BLaER1 treated with 17β-estradiol and CSF1 and Interleukin-3, amounts not matched to agents 10 nM and 100 nM (cell line): Measurements from ENCODE around the gene PGM2.

Experiments
- H3K27ac ChIP-seq, 11 experiments: shearing (Covaris generic); formaldehyde crosslinking; 2 replicates each; pipeline ENCODE4 v1.8.1; 2022
- H3K27me3 ChIP-seq, 11 experiments: shearing (Covaris generic); formaldehyde crosslinking; 2 replicates each; pipeline ENCODE4 v1.8.1; 2022
- H3K36me3 ChIP-seq, 11 experiments: shearing (Covaris generic); formaldehyde crosslinking; 2 replicates each; pipeline ENCODE4 v1.8.1; 2022
- H3K4me1 ChIP-seq, 10 experiments: shearing (Covaris generic); formaldehyde crosslinking; 2 replicates each; pipeline ENCODE4 v1.8.1; 2022
- H3K4me2 ChIP-seq, 11 experiments: shearing (Covaris generic); formaldehyde crosslinking; 2 replicates each; pipeline ENCODE4 v1.8.1; 2022
- H3K4me3 ChIP-seq, 10 experiments: shearing (Covaris generic); formaldehyde crosslinking; 2 replicates each; pipeline ENCODE4 v1.8.1; 2022
- H3K9ac ChIP-seq, 11 experiments: shearing (Covaris generic); formaldehyde crosslinking; 2 replicates each; pipeline ENCODE4 v1.8.1; 2022
- H3K9me3 ChIP-seq, 11 experiments: shearing (Covaris generic); formaldehyde crosslinking; replicated peaks in 1 of 11; 2 replicates each; pipeline ENCODE4 v1.8.1; 2022
- H4K20me1 ChIP-seq, 11 experiments: shearing (Covaris generic); formaldehyde crosslinking; 2 replicates each; pipeline ENCODE4 v1.8.1; 2022
- Cebpa-rat ChIP-seq, 11 experiments: shearing (Covaris generic); IDR thresholded peaks; 2 replicates each; pipeline ENCODE4 v1.8.1; 2022

The PGM2 gene

GRCh38 chr4:37794056-37794455 is 32.4 kb upstream of the PGM2 start:
- H3K27me3 ChIP-seq, result no peaks in the 10 kb centered on the region
- no peak overlapping the region for H3K4me3 ChIP-seq
- H3K36me3 ChIP-seq, result no peaks in the 10 kb centered on the region
- no peak overlapping the region for H3K27ac ChIP-seq
- H3K9ac ChIP-seq, result no peak overlapping the region
- peaks cover 14 to 32% (median 26%) of the 10 kb centered on the region in 11 experiments; a peak in 19 of 22 replicates for H3K9me3 ChIP-seq
- no peaks in the 10 kb centered on the region for H4K20me1 ChIP-seq
- H3K4me2 ChIP-seq, result no peak overlapping the region
- peaks cover 0 to 7% (median 0%) of the 10 kb centered on the region in 10 experiments; a peak in 4 of 20 replicates for H3K4me1 ChIP-seq
- no peak for TF ChIP-seq Cebpa-rat (IDR thresholded peaks at IDR 0.05)

DNA sequence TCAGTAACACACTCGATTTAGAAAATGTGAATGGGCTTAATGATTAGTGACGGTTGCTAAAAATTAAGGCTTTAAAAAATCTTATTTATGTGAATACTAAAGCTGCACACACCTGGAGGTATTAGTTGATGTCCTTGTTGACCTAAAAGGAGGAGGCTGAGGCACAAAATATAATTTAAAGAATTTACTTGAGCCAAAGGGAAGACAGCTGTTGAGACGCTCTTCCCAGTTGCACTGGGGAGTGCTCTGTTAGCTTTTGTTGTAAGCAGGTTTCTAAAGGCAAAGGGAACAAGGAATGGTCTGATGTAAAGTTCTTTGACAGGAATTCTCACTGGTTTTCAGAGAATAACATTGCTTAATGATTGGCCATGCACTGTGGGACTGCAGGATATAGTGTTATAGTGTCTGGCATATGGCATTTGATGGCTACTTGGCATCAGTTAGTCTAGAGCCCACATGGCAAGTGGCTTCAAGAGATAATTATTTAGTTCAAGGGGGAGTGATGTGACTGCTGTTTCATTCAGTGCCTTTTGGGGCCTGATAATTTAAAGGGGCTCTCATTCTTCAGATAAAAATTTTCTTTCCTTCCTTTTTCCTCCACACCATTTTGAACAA is 30.8 kb upstream of the PGM2 start:
- H3K27me3 ChIP-seq, result no peaks in the 10 kb centered on the region
- peaks cover 11 to 26% (median 22%) of the 10 kb centered on the region in 11 experiments; a peak in 19 of 22 replicates for H3K9me3 ChIP-seq
- no peak overlapping the region for H3K4me3 ChIP-seq
- H3K36me3 ChIP-seq, result no peaks in the 10 kb centered on the region
- no peak overlapping the region for H3K9ac ChIP-seq
- no peak for TF ChIP-seq Cebpa-rat (IDR thresholded peaks at IDR 0.05)
- H3K4me2 ChIP-seq, result no peak overlapping the region
- no peak overlapping the region for H3K27ac ChIP-seq
- H3K4me1 ChIP-seq, result peaks cover 0 to 7% (median 0%) of the 10 kb centered on the region in 10 experiments; a peak in 4 of 20 replicates
- H4K20me1 ChIP-seq, result no peaks in the 10 kb centered on the region

- peaks cover 3 to 10% (median 7%) of the 10 kb centered on the region in 11 experiments; a peak in 13 of 22 replicates for H3K9me3 ChIP-seq
- peaks cover 0 to 7% (median 0%) of the 10 kb centered on the region in 10 experiments; a peak in 4 of 20 replicates for H3K4me1 ChIP-seq
- H3K36me3 ChIP-seq, result no peaks in the 10 kb centered on the region
- no peak overlapping the region for H3K9ac ChIP-seq
- no peak overlapping the region for H3K4me3 ChIP-seq
- peak overlapping the region in 2 of 11 experiments; percentile 20 to 46; a peak in 2 of 22 replicates for H3K27ac ChIP-seq
- no peak for TF ChIP-seq Cebpa-rat (IDR thresholded peaks at IDR 0.05)
- H3K4me2 ChIP-seq, result peak overlapping the region in 4 of 11 experiments; percentile 26 to 63 (median 34); a peak in 3 of 22 replicates
- H3K27me3 ChIP-seq, result no peaks in the 10 kb centered on the region
- no peaks in the 10 kb centered on the region for H4K20me1 ChIP-seq
Observed at GRCh38 chr4:37797374-37797773, 29.1 kb upstream of the PGM2 start.

- no peaks in the 10 kb centered on the region for H4K20me1 ChIP-seq
- no peak overlapping the region for H3K9ac ChIP-seq
- no peak for TF ChIP-seq Cebpa-rat (IDR thresholded peaks at IDR 0.05)
- H3K9me3 ChIP-seq, result peaks cover 0 to 4% (median 2%) of the 10 kb centered on the region in 11 experiments; a peak in 8 of 22 replicates
- H3K27me3 ChIP-seq, result no peaks in the 10 kb centered on the region
- peaks cover 0 to 7% (median 0%) of the 10 kb centered on the region in 10 experiments; a peak in 4 of 20 replicates for H3K4me1 ChIP-seq
- no peak overlapping the region for H3K4me3 ChIP-seq
- no peaks in the 10 kb centered on the region for H3K36me3 ChIP-seq
- no peak overlapping the region for H3K27ac ChIP-seq
- H3K4me2 ChIP-seq, result peak overlapping the region in 2 of 11 experiments; percentile 34 to 63; a peak in 1 of 22 replicates
Observed at GRCh38 chr4:37797923-37798322, 28.6 kb upstream of the PGM2 start.

DNA sequence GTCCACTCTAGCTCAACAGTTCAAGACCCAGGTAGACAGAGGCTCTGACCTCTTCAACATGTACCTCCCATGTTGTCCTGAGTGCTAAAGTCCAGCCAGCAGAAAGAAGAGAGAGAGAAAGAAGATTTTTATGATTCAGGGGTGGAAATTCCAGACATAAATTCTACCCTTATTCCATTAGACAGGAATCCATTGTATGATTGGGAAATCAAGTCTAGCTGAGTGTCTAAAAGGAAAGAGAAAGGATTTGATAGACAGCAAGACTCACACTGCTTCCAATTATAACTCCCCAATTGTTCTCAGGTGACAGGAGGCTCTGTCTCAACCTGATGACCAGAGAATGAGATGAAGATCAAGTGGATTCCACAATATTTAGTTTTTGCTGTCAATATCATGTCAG is 27.9 kb upstream of the PGM2 start:
- Histone ChIP-seq H3K4me1 (peaks cover 0 to 7% (median 0%) of the 10 kb centered on the region in 10 experiments; a peak in 4 of 20 replicates), H3K27ac (no peak overlapping the region), H3K9ac (no peak overlapping the region), H3K4me3 (no peak overlapping the region), H4K20me1 (no peaks in the 10 kb centered on the region), H3K36me3 (no peaks in the 10 kb centered on the region), H3K4me2 (no peak overlapping the region), H3K27me3 (no peaks in the 10 kb centered on the region), H3K9me3 (no peaks in the 10 kb centered on the region)
- no peak for TF ChIP-seq Cebpa-rat (IDR thresholded peaks at IDR 0.05)

DNA sequence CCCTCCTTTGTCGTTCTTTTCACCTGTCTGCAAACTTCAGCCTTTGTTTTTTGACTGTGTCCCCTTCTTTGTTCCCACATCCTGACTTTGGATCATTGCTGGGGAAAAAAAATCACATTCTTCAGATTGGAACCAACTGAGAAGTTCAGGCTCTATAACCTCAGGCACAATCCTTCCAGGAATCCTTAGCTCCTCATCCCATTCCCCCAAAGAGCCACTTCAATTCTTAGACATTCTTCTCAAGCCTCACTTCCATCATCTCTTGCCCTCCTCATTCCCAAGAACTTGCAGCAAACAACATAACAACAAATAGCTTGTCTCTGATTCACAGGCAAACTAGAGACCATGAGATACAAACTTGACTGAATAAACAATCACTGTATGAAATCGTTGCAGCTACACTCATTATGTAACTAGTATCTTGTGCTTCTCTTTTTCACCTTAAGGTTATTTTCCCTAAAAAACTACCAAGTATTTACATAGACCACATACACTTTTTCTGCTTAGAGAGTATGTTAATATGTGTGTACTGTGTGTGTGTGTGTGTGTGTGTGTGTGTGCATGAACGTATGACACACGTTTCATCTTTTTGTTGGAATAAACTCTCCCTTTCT is 26.4 kb upstream of the PGM2 start:
- H4K20me1 ChIP-seq, result no peaks in the 10 kb centered on the region
- no peak overlapping the region for H3K4me3 ChIP-seq
- H3K27ac ChIP-seq, result no peak overlapping the region
- H3K9me3 ChIP-seq, result no peaks in the 10 kb centered on the region
- no peak for TF ChIP-seq Cebpa-rat (IDR thresholded peaks at IDR 0.05)
- no peak overlapping the region for H3K4me2 ChIP-seq
- peaks cover 1 to 7% (median 4%) of the 10 kb centered on the region in 10 experiments; a peak in 10 of 20 replicates for H3K4me1 ChIP-seq
- H3K27me3 ChIP-seq, result no peaks in the 10 kb centered on the region
- no peak overlapping the region for H3K9ac ChIP-seq
- H3K36me3 ChIP-seq, result no peaks in the 10 kb centered on the region

GRCh38 chr4:37802068-37802666 is 24.3 kb upstream of the PGM2 start:
- H3K27ac ChIP-seq, result no peak overlapping the region
- no peaks in the 10 kb centered on the region for H3K36me3 ChIP-seq
- H3K9me3 ChIP-seq, result no peaks in the 10 kb centered on the region
- H3K4me1 ChIP-seq, result peaks cover 4 to 15% (median 11%) of the 10 kb centered on the region in 10 experiments; a peak in 12 of 20 replicates
- TF ChIP-seq Cebpa-rat (IDR thresholded peaks at IDR 0.05), result no peak
- no peak overlapping the region for H3K4me2 ChIP-seq
- no peak overlapping the region for H3K9ac ChIP-seq
- H4K20me1 ChIP-seq, result no peaks in the 10 kb centered on the region
- no peak overlapping the region for H3K4me3 ChIP-seq
- H3K27me3 ChIP-seq, result no peaks in the 10 kb centered on the region

DNA sequence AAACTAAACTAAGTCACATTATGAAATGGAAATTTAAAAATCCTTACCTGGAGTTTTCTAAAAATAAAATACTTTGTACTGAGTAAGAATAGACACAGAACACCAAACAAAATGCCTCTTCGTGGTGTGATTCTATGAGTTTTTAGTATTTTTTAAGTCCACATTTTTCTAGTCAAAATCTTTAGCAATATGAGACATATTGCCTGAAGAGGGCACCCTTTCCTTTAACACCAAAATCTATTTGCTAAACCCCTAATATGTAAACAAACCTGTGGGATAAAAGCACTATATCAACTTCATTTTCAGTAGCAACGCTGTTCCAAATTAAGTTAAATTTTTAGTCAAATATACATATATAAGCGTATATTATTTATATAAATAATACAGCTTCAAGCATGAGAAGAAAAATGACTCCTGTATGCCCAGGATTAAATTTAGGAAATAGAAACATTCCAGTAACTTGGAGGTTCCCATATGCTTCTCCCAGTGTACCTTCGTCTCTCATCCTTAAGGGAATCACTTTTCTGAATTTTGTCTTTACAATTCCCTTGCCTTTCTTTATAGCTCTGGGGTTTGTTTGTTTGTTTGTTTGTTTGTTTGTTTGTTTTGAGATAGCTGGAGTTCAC is 23.0 kb upstream of the PGM2 start:
- no peak overlapping the region for H3K27ac ChIP-seq
- no peaks in the 10 kb centered on the region for H4K20me1 ChIP-seq
- H3K36me3 ChIP-seq, result no peaks in the 10 kb centered on the region
- H3K27me3 ChIP-seq, result no peaks in the 10 kb centered on the region
- peaks cover 0 to 15% (median 11%) of the 10 kb centered on the region in 10 experiments; a peak in 8 of 20 replicates for H3K4me1 ChIP-seq
- TF ChIP-seq Cebpa-rat (IDR thresholded peaks at IDR 0.05), result no peak
- H3K4me2 ChIP-seq, result no peak overlapping the region
- no peak overlapping the region for H3K9ac ChIP-seq
- no peak overlapping the region for H3K4me3 ChIP-seq
- no peaks in the 10 kb centered on the region for H3K9me3 ChIP-seq

DNA sequence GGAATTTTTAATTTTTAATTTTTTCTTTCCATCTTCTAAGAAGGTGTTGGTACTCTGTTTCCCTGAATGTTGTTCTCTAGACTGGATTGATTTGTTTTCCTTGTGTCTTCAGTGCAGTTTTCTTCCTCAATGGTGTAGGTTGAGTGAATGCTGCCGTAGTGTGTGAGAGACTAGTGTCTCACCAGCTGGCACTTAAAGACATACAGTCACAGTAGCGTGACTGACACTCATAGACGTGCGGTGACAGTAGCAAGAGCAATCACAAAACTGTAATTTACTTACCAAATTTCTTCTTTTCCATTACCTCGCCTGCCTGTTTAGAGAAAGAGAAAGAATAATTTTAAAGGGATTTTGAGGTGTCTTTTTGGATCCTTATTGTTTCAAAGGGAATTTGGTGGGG is 21.4 kb upstream of the PGM2 start:
- no peaks in the 10 kb centered on the region for H3K9me3 ChIP-seq
- H3K4me1 ChIP-seq, result peaks cover 0 to 15% (median 11%) of the 10 kb centered on the region in 10 experiments; a peak in 8 of 20 replicates
- H4K20me1 ChIP-seq, result no peaks in the 10 kb centered on the region
- no peak overlapping the region for H3K27ac ChIP-seq
- peak overlapping the region in 3 of 11 experiments; percentile 6 to 15 (median 11); a peak in 4 of 22 replicates for H3K4me2 ChIP-seq
- TF ChIP-seq Cebpa-rat (IDR thresholded peaks at IDR 0.05), result no peak
- no peak overlapping the region for H3K4me3 ChIP-seq
- H3K36me3 ChIP-seq, result no peaks in the 10 kb centered on the region
- no peaks in the 10 kb centered on the region for H3K27me3 ChIP-seq
- H3K9ac ChIP-seq, result no peak overlapping the region
